GM21390 (cell line): Measurements from ENCODE around the gene NEIL1.
"Not testable (repeated sequence)": the region's sequence is repeated elsewhere in the genome, so short reads cannot be mapped to it uniquely, and the experiment has no call there.

Experiments
- ATAC-seq: cut with Tn5 transposase; IDR thresholded peaks from one replicate; pipeline ENCODE4 v1.9.1; 2021; ENCODE audit not compliant: unreplicated experiment

The NEIL1 gene, protein sequence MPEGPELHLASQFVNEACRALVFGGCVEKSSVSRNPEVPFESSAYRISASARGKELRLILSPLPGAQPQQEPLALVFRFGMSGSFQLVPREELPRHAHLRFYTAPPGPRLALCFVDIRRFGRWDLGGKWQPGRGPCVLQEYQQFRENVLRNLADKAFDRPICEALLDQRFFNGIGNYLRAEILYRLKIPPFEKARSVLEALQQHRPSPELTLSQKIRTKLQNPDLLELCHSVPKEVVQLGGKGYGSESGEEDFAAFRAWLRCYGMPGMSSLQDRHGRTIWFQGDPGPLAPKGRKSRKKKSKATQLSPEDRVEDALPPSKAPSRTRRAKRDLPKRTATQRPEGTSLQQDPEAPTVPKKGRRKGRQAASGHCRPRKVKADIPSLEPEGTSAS

GRCh38 chr15:75346796-75347221 is at the start of gene NEIL1:
NEIL1 (plus strand) TSS chr15:75347039; CDS start chr15:75348906, 1,867 bp downstream.
- no peak for ATAC-seq

DNA sequence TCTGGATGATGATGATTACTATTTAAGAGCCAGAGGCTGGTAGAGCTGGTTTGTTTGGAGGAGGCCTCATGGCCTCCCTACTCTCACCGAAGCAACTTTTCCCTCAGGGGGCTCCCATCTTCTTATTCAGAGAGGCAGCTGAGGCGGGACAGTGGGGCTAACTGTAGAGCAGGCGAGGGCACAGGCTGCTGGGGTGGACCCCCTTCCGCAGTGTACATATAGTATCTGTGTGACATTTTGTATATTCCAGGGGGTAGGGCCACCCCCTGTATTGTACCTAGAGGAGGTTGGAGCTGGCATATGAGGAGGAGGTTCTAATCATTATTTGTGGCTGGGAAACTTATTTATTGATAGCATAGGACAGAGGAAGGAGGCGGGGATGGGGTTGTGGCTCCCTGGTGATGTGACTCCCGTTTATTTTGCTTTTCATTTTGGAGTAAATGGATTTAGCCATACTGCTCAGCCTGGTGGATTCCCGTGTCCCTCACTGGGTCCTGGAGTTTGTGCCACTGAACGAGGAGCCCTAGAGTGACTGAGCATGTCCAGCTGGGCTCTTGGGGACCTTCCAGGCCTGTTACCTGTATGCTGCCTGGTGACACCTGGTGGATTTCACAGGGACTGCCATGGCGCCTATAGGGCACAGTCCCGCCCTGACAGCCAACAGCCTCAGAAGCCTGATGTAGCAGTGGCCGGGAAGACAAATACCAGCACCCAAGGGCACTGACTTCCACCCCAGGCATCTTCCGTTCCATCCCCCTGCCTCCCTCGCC is 48.1 kb upstream of the NEIL1 start:
- not testable (repeated sequence) for ATAC-seq

DNA sequence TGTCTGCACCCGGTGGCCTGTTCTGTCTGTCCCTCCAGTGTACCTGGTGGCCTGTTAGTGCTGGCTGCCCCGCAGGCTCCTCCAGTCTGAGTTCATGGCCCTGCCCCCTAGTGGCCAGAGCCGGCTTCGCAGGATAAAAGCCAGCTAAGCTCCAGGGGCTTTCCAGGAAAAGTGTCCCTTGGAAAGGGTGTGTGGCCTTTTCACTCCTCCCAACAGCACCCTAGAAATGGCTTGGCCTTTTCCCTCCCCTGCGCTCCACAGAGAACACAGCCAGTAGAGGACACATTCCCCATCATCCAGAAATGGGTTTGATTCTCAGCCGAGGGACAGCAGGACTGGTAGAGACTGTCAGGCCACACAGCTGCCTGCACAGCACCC is 47.5 kb upstream of the NEIL1 start:
- not testable (repeated sequence) for ATAC-seq

DNA sequence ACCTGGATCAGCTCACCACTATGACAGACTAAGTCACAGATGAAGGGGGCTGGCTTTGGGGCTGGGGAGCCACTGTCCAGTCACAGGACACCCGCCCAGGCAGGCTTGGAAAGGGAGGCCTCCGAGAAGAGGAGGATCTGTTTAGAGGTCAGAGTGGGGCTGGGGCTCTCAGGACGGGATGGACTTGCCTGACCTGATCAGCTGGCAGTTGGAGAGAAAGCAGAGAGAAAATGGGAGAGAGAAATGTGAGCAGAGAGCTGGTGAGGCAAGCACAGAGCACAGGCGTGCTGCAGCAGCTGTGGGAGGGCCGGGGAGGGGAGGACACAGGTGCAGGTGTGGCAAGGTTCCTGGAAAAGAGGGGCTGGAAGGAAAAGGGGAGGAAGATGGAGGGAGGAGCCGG is 46.8 kb upstream of the NEIL1 start:
- ATAC-seq: not testable (repeated sequence)

- ATAC-seq: no peak
These were observed 44.5 kb upstream of the NEIL1 start for GRCh38 chr15:75302318-75302717.

DNA sequence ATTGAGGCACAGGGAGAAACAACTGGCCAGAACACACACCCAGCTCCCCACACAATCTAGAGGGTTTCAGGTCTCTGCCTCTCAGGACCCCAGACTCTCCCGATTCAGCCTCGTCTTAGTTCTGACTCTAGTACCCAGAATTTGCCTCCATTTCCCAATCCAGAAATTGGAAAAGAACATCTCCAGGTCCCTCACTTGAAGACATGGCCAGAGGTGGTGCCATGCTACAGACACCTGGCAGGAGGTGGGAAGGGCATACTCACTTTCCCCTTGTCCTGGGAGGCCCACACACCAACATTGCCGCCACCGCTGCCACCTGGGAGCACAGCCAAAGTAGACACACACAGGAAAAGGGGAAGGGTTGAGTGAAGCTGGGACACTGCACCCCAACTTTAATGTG is 44.1 kb upstream of the NEIL1 start:
- not testable (repeated sequence) for ATAC-seq

DNA sequence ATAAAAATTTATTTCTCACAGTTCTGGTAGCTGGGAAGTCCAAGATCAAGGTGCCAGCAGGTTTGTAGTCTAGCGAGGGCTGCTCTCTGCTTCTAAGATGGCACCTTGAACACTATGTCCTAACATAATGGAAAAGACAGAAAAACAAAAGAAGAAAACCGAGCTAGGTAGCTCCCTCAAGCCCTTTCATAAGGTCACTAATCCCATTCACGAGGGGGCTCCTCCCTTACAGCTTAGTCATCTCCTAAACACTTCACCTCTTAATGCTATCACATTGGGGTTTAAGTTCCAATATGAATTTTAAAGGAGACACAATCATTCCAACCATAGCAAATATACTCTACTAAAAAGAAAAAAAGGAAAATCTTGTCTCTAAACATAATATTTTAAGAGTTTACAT is 40.7 kb upstream of the NEIL1 start:
- no peak for ATAC-seq

- ATAC-seq: no peak
These were observed 39.0 kb upstream of the NEIL1 start for GRCh38 chr15:75307778-75308390.

DNA sequence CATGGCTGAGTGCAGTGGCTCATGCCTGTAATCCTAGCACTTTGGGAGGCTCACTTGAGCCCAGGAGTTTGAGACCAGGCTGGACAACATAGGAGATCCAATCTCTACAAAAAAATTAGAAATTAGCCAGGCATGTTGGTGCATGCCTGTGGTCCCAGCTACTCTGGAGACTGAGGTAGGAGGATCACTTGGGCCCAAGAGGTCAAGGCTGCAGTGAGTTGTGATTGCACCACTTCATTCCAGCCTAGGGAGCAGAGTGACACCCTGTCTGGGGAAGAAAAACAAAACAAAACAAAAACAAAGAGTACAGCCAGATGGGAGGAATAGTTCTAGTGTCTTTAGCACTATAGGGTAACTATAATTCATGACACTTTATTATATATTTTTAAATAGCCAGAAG is 37.1 kb upstream of the NEIL1 start:
- no peak for ATAC-seq

DNA sequence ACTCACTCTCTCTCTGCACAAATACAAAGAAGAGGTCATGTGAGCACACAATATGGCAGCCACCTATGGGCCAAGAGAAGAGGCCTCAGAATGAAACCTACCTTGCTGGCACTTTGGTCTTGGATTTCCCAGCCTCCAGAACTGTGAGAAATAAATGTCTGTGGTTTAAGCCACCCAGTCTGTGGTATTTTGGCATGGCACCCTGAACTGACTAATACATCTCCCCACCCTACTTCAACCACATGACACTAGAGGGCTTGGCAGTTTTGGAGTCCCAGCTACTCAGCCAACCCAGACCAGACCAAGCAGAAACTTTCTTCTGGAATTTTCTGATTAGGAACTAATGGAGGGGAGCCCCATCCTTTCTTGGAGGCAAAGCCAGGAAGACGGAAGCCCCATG is 34.3 kb upstream of the NEIL1 start:
- ATAC-seq: not testable (repeated sequence)

- no peak for ATAC-seq
These were observed 33.6 kb upstream of the NEIL1 start for GRCh38 chr15:75313116-75313845.

DNA sequence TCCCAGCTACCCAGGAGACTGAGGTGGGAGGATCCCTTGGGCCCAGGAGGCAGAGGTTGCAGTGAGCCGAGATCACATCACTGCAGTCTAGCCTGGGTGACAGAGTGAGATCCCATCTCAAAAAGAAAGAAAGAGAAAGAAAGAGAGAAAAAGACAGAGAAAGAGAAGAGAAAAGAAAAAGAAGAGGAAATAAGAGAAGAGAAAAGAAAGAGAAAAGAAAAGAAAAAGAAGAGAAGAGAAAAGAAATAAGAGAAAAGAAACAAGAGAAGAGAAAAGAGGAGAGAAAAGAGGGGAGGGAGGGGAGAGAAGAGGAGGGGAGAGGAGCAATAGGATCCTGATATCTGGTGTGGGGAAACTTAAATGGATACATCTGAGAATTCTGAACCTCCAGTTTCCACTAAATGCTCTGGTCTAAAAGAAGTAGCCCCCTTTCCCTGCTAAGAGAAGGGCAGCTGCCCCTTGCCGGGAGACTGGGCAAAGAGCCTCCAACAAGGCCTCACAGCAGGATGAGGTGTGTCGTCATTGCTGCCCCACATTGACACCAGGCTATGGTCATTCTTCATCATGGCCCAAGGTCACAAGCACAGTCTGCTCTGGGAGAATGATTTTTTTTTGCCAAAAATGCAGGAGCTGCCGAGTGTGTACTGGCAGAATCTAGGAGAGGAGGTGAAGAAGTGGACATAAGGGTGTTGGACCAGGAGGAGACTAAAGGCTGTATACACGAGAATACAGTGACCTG is 32.1 kb upstream of the NEIL1 start:
- no peak for ATAC-seq

DNA sequence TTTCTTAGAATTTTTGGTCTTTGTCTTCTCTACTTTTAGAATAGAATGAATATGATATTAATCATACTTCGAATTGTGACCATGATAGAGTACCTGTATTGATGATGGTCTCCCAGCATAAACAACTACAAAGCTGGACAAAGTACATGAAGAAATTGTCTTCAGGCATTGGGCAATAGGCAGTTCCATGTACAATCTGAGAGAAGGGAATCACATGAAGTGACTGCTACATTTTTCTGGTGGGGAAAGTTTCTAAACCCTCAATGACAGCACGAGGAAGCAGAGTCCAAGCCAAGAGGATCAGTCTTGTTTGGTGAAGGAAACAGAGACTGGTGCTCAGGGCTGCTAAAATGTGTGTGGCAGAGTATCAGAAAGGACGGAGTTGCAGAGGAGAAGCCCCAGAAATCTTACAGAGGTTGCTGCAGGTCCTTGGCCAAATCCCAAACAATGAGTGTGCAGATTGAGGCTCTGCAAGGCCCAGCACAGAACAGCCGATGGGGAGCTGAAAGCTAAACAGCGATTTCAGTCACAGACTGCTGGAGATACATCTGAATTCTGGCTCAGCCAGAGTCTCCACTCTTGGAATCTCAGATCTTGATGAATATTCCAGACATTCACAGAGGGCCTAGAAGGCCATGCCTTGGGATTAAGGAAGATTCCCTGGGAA is 27.5 kb upstream of the NEIL1 start:
- not testable (repeated sequence) for ATAC-seq

DNA sequence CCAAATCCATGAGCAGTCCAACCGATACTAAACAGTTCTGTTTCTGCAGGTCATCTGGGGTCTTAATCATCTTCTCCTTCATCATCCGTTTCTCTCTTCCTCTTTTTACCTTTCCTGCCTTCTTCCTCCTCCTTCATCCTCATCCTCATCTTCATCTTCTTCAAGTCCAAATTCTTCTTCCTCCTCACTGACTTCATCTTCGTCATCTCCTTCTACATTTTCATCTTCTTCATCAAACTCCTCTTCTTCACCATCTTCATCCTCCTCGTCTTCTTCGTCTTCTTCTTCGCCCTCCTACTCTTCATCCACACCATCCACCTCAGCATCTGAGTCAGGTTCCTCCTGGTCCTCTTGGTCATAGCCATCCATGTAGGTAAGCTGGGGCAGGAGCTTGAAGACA is 25.1 kb upstream of the NEIL1 start:
- no peak for ATAC-seq

DNA sequence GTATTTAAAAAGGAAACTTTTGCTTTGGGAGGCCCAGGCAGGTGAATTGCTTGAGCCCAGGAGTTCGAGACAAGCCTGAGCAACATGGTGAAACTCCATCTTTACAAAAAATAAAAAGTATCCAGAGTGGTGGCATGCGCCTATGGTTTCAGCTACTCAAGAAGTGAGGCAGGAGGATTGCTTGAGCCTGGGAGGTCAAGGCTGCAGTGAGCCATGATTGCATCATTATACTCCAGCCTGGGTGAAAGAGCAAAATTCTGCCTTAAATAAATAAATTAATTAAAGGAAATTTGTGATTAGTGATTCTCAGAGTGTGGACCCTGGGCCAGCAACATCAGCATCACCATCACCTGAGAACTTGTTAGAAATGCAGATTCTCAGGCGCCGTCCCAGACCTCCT is 20.9 kb upstream of the NEIL1 start:
- no peak for ATAC-seq

DNA sequence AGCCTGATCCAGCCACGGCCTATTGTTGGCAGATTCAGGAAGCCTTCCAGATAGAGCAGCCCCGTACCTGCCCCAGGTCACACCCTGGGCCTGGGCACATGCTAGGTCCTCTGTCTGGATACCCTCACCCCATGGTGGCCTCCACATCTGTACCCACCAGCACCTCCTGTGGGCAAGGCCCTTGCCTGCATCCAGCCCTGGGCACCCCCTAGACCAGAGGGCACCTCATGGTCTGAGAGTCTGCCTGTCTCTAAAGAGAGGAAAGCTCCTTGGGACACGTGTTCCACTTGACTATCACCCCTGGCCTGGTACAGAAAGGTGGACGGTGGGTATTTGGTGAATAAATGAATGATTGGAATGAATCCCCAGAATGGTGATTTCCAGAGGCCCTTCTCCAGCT is 19.8 kb upstream of the NEIL1 start:
- no peak for ATAC-seq

GRCh38 chr15:75327491-75327890 is 19.3 kb upstream of the NEIL1 start:
- ATAC-seq: no peak

- ATAC-seq: no peak
These were observed 18.1 kb upstream of the NEIL1 start for GRCh38 chr15:75328493-75329314.

GRCh38 chr15:75329571-75329970 is 17.3 kb upstream of the NEIL1 start:
- ATAC-seq: no peak
